ENCODE results near the gene IGFBP7. TPM values are rescaled to one million over a fixed set of nuclear protein-coding genes. Genes with fewer than 3 reads are reported as not detected.
A peak's percentile ranks its signal among the peaks of the same experiment; 100 is the strongest.
"Not testable (repeated sequence)": the region's sequence is repeated elsewhere in the genome, so short reads cannot be mapped to it uniquely, and the experiment has no call there.

The IGFBP7 gene
- total RNA-seq, 1 donor from 2014 or later, result 3,484 TPM

- H3K9me3 Mint-ChIP-seq (ENCODE audit: unreplicated experiment), result no peaks in the 10 kb centered on the region
- no peak for TF ChIP-seq CTCF (IDR thresholded peaks at IDR 0.05)
Measured at GRCh38 chr4:57053508-57053907, 56.7 kb downstream of the IGFBP7 start.

GRCh38 chr4:57051524-57051923, 58.7 kb downstream of the IGFBP7 start:
- peaks cover 92% of the 10 kb centered on the region for H3K4me1 Mint-ChIP-seq (ENCODE audit: unreplicated experiment)
- H3K36me3 Mint-ChIP-seq (ENCODE audit: unreplicated experiment), result peaks cover 76% of the 10 kb centered on the region
- no peak for DNase-seq (ENCODE audit: extremely low spot score, unreplicated experiment)
- peak overlapping the region; percentile 95 for H3K27ac Mint-ChIP-seq (ENCODE audit: unreplicated experiment)
- no peak overlapping the region for H3K4me3 Mint-ChIP-seq (ENCODE audit: unreplicated experiment)
- no peaks in the 10 kb centered on the region for H3K27me3 Mint-ChIP-seq (ENCODE audit: unreplicated experiment)
- TF ChIP-seq CTCF (IDR thresholded peaks at IDR 0.05), result no peak
- H3K9me3 Mint-ChIP-seq (ENCODE audit: unreplicated experiment), result no peaks in the 10 kb centered on the region

More at GRCh38 chr4:57053508-57053907, 56.7 kb downstream of the IGFBP7 start:
- Mint-ChIP-seq H3K27me3 (ENCODE audit: unreplicated experiment) (no peaks in the 10 kb centered on the region), H3K36me3 (ENCODE audit: unreplicated experiment) (peaks cover 81% of the 10 kb centered on the region), H3K27ac (ENCODE audit: unreplicated experiment) (peak overlapping the region; percentile 95), H3K4me3 (ENCODE audit: unreplicated experiment) (no peak overlapping the region), H3K4me1 (ENCODE audit: unreplicated experiment) (peaks cover 94% of the 10 kb centered on the region)
- no peak for DNase-seq (ENCODE audit: extremely low spot score, unreplicated experiment)

GRCh38 chr4:57051095-57051494, 59.1 kb downstream of the IGFBP7 start:
- Mint-ChIP-seq H3K4me3 (ENCODE audit: unreplicated experiment) (no peak overlapping the region), H3K27ac (ENCODE audit: unreplicated experiment) (peak overlapping the region; percentile 95), H3K9me3 (ENCODE audit: unreplicated experiment) (no peaks in the 10 kb centered on the region), H3K27me3 (ENCODE audit: unreplicated experiment) (no peaks in the 10 kb centered on the region), H3K4me1 (ENCODE audit: unreplicated experiment) (peaks cover 92% of the 10 kb centered on the region), H3K36me3 (ENCODE audit: unreplicated experiment) (peaks cover 76% of the 10 kb centered on the region)
- TF ChIP-seq CTCF (IDR thresholded peaks at IDR 0.05), result no peak
- no peak for DNase-seq (ENCODE audit: extremely low spot score, unreplicated experiment)

- H3K4me1 Mint-ChIP-seq (ENCODE audit: unreplicated experiment), result peaks cover 94% of the 10 kb centered on the region
Measured at GRCh38 chr4:57048590-57049304, 61.4 kb downstream of the IGFBP7 start.

GRCh38 chr4:57047046-57047445, 63.1 kb downstream of the IGFBP7 start:
- H3K9me3 Mint-ChIP-seq (ENCODE audit: unreplicated experiment); H3K27me3 Mint-ChIP-seq (ENCODE audit: unreplicated experiment); DNase-seq (ENCODE audit: extremely low spot score, unreplicated experiment): not testable (repeated sequence)
- Mint-ChIP-seq H3K36me3 (ENCODE audit: unreplicated experiment) (peaks cover 46% of the 10 kb centered on the region), H3K4me1 (ENCODE audit: unreplicated experiment) (peaks cover 94% of the 10 kb centered on the region), H3K27ac (ENCODE audit: unreplicated experiment) (peak overlapping the region; percentile 92), H3K4me3 (ENCODE audit: unreplicated experiment) (peak overlapping the region; percentile 21)

More at GRCh38 chr4:57048590-57049304, 61.4 kb downstream of the IGFBP7 start:
- no peak for TF ChIP-seq CTCF (IDR thresholded peaks at IDR 0.05)
- Mint-ChIP-seq H3K9me3 (ENCODE audit: unreplicated experiment) (no peaks in the 10 kb centered on the region), H3K27ac (ENCODE audit: unreplicated experiment) (peak overlapping the region; percentile 95), H3K4me3 (ENCODE audit: unreplicated experiment) (no peak overlapping the region), H3K36me3 (ENCODE audit: unreplicated experiment) (peaks cover 57% of the 10 kb centered on the region), H3K27me3 (ENCODE audit: unreplicated experiment) (no peaks in the 10 kb centered on the region)
- DNase-seq (ENCODE audit: extremely low spot score, unreplicated experiment), result no peak

All from osteocyte (in vitro differentiated cells).